Thyroid gland (tissue), 4 donors: ENCODE measurements around the gene NPIPB8.
"Not testable (repeated sequence)": the region's sequence is repeated elsewhere in the genome, so short reads cannot be mapped to it uniquely, and the experiment has no call there.

Source experiments
- CTCF ChIP-seq, 6 experiments: fragments of 200-600 bp in 3 of 6; fragments of 450-650 bp in 3 of 6; sonication (generic) in 3 of 6; IDR thresholded peaks; one replicate each; pipeline ENCODE4 v1.5.1; 2016 to 2019; ENCODE audit warnings: antibody characterized with exemption in 6 of 6, mild to moderate bottlenecking in 2 of 6, inconsistent platforms in 1 of 6, moderate library complexity in 1 of 6
- POLR2A ChIP-seq, 2 donors: fragments of 450-650 bp; IDR thresholded peaks; one replicate each; pipeline ENCODE4 v1.6.1; 2017; ENCODE audit warnings: antibody characterized with exemption in 2 of 2, mild to moderate bottlenecking in 2 of 2, moderate library complexity in 1 of 2

GRCh38 chr16:28691722-28692121, 53.9 kb downstream of the NPIPB8 start:
- not testable (repeated sequence) for TF ChIP-seq POLR2A, CTCF (IDR thresholded peaks at IDR 0.05)
